Esophagus mucosa (tissue), 1 donor: Measurements from ENCODE around the gene SIGLEC12. TPM values are rescaled to one million over a fixed set of nuclear protein-coding genes. Genes with fewer than 3 reads are reported as not detected.
"Not testable (repeated sequence)": the region's sequence is repeated elsewhere in the genome, so short reads cannot be mapped to it uniquely, and the experiment has no call there.

Experiments
- ATAC-seq: fragments of 200-7000 bp; cut with Tn5 transposase; one replicate; pipeline ENCODE4 v1.9.1; 2020
- total RNA-seq: library from RNA; stranded (reverse); gene quantifications from one replicate; pipeline ENCODE4 v1.2.4, GENCODE V29; 2023
- donor health status: DM: yes; HTN: yes; CAD: no.

The SIGLEC12 gene
- total RNA-seq, 1 donor from 2014 or later: not detected

GRCh38 chr19:51521781-51522180, 20.2 kb upstream of the SIGLEC12 start:
- no peak for ATAC-seq

GRCh38 chr19:51521357-51521756, 19.8 kb upstream of the SIGLEC12 start:
- ATAC-seq: no peak

GRCh38 chr19:51520728-51521127, 19.1 kb upstream of the SIGLEC12 start:
- no peak for ATAC-seq

GRCh38 chr19:51514866-51515481, 13.4 kb upstream of the SIGLEC12 start:
- no peak for ATAC-seq

GRCh38 chr19:51513968-51514367, 12.4 kb upstream of the SIGLEC12 start:
- no peak for ATAC-seq

- no peak for ATAC-seq
Measured at GRCh38 chr19:51511353-51511752, 9.8 kb upstream of the SIGLEC12 start.

GRCh38 chr19:51509823-51510660, 8.4 kb upstream of the SIGLEC12 start:
- ATAC-seq: no peak

- no peak for ATAC-seq
Measured at GRCh38 chr19:51508059-51508733, 6.6 kb upstream of the SIGLEC12 start.

- ATAC-seq: no peak
Measured at GRCh38 chr19:51507640-51508058, 6.0 kb upstream of the SIGLEC12 start.

- no peak for ATAC-seq
Measured at GRCh38 chr19:51507192-51507591, 5.6 kb upstream of the SIGLEC12 start.

- ATAC-seq: no peak
Measured at GRCh38 chr19:51505904-51506303, 4.3 kb upstream of the SIGLEC12 start.

- no peak for ATAC-seq
Measured at GRCh38 chr19:51503896-51504295, 2.3 kb upstream of the SIGLEC12 start.

- no peak for ATAC-seq
Measured at GRCh38 chr19:51503286-51503817, 1.8 kb upstream of the SIGLEC12 start.

- ATAC-seq: not testable (repeated sequence)
Measured at GRCh38 chr19:51500931-51501330, 669 bp downstream of the SIGLEC12 start.

- ATAC-seq: no peak
Measured at GRCh38 chr19:51497666-51498065, 3.9 kb downstream of the SIGLEC12 start.

GRCh38 chr19:51493776-51494175, 7.8 kb downstream of the SIGLEC12 start:
- no peak for ATAC-seq

- ATAC-seq: no peak
Measured at GRCh38 chr19:51491586-51491985, 10.0 kb downstream of the SIGLEC12 start.

- ATAC-seq: no peak
Measured at GRCh38 chr19:51490676-51491075, 10.9 kb downstream of the SIGLEC12 start.

- no peak for ATAC-seq
Measured at GRCh38 chr19:51489113-51489512, 12.5 kb downstream of the SIGLEC12 start.

GRCh38 chr19:51488491-51488890, 13.1 kb downstream of the SIGLEC12 start:
- no peak for ATAC-seq

- no peak for ATAC-seq
Measured at GRCh38 chr19:51485960-51486660, 15.5 kb downstream of the SIGLEC12 start.

- ATAC-seq: no peak
Measured at GRCh38 chr19:51480590-51480989, 21.0 kb downstream of the SIGLEC12 start.
